HTERT RPE-1 (cell line): ENCODE results near the gene MAP1LC3B2.

ENCODE experiments used
- in situ Hi-C: fragments of 300-500 bp; cut with MboI; formaldehyde crosslinking; loops from 4 replicates; pipeline ENCODE4 v1.14.3; 2020; ENCODE audit warnings: low sequenced_read_pairs

MAP1LC3B2 gene

DNA sequence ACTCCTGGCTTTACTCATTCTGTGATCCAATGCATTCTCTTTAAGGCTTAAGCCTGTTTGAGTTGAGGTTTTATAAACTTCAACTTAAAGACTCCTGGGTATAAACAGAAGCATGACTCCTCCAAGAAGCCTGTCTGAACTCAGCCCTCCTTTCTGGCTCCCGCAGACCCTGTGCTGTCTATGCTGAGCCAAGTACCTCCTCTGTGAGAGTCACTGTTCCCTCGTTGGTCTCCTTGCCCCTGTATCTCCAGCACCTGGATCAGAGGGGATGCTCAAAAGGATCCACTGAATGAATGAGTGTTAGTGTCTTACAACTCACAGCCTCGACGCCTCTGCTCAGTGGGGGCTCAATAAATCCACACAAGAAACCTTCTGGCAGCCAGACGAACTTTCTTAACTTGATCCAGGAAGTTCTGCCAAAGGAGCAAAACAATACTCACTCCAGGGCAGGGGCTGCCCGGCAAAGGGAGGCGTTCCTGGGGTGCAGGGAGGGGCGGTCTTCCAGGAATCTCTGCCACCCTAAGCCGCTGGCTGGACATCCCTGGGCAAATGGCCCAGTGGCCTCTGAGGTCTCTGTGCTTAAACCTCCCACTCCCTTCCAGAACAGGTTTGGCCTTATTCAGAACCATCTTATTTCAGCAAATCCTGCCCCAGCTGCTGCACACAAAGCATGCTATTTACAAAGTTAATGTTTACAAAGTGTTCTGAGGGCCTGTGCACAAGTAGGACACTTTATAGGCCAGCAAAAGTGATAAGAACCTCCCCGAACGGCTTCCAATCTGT is 32.9 kb downstream of the MAP1LC3B2 start:
- in situ Hi-C loops = no loop called here

GRCh38 chr12:116592731-116593130 is 33.5 kb downstream of the MAP1LC3B2 start:
- in situ Hi-C loops = no loop called here

- in situ Hi-C loops = no loop called here
These were observed 35.3 kb downstream of the MAP1LC3B2 start for GRCh38 chr12:116594325-116595038.

DNA sequence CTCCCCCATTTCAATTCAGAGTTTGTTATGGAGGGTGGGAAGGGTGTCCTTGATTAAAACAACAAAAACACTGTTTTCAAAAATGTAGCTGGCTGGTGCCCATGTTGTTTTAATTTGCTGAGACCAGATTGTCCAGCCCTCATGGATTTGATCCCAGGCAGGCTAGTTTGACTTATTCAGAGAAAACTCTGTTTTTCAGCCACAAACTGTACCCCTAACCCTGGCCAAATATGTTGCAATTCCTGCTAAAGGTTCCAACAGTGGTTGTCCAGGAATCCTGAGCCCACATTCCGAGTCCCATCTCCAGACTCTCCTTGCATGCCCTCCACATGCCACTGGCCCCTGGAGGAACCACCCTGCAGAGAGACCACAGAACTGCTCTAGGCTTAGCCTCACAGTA is 36.0 kb downstream of the MAP1LC3B2 start:
- in situ Hi-C loops = no loop called here

- in situ Hi-C loops = no loop called here
These were observed 36.5 kb downstream of the MAP1LC3B2 start for GRCh38 chr12:116595672-116596071.

DNA sequence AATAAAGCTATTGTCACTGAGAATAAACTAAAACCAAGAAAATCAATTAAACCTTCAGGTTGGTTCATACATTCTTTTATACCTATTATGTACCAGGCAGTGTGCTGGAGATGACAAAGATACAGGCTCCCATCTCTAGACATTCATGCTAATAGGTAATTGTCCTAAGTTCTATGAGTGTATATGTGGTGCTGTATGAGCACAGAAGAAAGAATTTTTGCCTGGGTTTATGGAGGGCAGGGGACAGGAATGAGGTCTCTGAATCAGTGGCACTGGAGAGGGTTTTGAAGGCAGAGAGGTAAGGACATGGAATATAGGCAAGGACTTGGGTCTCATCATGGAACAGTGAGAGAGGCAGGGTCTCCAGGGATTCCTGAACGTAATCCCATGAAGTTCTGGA is 38.7 kb downstream of the MAP1LC3B2 start:
- in situ Hi-C loops = no loop called here

- in situ Hi-C loops = no loop called here
These were observed 39.4 kb downstream of the MAP1LC3B2 start for GRCh38 chr12:116598311-116599284.

DNA sequence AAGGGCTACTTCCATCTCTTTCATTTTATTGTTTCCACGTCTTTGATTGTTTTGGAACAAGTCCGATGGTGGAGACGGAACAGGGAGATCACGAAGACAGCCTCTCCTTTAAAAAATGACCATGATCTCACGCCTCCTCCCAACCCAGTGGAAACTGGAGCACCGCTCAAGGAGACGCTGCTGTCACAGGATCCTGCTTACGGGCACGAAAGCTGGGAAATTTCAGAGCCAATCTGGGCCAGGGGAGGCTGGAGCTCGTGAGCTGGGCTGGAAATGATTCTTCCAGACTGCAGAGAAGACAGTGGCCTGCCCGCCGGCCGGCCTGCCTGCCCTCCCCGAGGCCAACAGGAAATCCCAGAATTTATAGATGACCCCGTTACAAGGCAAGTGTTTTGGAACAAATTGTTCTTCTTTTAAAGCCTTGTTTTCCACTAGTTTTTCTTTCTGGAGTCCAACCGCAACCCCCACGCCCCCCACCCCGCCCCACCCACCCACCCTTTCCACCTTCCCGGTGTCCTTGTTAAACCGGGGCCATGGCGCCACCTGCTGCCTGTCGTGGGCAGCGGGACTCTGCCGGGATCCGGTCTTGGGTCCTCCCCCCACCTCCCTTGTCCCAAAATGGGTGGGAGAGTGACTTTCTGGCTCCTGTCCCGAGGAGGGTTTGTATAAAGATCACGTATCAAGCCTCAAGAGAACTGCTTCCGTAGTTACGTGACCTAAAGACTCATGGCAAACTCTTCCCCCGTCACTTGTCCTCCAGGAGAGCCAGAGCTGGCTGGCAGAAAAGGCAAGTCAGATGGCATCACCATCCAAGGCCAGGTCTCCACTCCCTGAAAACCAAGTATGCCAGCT is 40.3 kb downstream of the MAP1LC3B2 start:
- in situ Hi-C loops = no loop called here

DNA sequence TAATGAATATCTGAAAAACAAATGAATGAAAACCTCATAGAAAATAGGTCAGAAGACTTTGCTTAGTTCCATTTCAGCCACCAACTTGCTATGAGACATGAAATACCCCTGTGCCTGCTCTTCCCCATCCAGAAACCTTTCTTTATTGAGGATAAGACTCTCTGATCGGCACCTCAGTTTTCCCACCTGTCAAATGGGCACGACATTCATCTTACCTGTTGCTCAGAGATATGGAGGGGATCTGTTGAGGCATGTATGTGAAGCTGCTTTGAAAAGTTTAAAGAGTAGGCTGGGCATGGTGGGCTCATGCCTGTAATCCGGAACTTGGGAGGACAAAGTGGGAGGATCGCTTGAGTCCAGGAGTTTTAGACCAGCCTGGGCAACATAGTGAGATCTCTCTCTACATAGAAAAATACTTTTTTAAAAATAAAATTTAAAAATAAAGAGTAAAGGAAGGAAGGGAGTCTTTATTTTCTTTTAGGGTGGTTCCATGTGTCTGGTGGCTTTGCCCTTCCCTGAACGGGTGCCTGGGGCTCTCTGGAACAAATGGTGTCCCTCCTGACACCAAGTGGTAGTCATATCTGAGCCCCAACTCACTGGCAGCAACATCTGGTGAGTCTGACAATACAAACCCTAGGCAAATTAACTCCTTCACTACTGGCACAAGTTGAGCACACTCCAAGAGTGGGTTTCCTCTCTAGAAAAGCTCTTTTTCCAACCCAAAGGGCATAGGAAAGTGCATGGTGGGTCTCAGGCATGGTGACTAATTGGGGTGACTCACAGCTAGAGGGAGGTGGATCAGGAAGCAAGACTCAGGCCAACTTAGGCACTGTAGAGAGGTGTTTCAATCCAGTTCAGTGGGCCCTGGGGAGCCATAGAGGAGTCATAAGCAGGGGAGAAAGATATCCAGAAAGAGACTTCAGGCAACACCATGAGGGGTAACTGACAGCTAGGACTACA is 42.1 kb downstream of the MAP1LC3B2 start:
- in situ Hi-C loops = no loop called here

DNA sequence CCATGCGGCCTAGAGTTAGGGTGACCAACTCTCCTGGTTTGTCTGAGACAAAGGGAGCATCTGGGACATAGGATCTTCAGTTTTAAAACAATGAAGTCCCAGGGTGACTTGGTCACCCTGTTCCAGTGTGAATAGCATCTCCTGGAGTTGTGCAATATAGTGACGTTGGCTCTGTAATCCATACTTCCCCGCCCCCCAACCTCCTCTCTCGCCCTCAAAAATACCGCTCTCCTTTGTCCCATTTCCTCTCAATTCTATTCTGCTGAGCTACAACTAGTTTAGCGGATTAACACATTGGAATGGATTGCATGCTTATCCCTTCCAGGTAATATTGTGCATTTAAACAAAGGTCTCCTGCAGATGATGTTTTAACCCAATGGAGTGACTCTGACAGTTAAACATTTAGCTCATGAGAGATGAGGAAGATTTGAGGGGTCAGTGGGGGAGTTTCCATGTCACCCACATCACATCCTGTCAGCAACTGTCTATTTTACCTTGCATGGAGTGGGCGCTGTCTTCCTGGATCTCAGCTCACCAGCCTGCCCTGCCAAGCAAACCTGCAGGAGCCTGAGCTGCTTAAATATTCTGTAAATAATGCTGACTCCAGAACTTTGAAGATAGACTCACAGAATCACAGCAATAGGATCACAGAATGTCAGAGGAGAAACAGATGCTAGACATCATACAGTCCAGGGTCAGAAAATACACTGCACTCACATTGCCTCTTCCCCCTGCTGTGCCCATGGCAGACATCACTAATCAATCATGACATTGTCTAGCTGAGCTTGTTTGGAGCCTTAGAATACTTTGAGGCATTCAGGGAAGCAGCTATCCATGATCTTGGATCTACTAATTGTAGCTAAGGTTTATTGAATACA is 43.0 kb downstream of the MAP1LC3B2 start:
- in situ Hi-C loops = no loop called here

DNA sequence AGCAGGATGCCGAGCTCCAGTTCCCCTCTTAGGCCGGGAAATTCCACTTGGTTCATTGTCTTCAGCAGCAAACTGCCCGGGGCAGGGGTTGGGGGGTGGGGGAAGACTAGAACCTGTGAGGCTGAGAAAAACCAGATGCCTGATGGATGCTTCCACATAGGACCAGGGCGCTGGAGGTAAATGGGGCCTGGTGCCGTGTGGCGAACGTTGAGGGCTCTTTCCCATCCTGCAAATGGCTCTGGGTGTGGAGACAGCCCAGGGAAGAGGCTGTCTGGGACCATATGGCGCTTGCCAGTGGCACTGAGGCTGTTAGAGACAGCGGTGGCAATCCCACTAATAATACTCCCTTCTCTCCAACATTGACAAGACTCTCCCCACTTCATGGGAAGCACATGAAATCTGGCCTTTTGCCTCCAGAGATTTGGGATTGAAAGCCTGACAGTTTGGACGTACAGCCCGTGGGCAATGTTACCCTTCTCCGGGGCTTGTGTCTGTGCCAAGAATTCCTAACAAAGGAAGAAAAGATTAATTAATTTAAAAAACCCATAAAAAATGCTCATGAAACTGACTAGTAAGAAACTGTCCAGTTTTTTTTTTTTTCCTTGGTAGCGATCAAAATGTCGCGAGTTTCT is 44.5 kb downstream of the MAP1LC3B2 start:
- in situ Hi-C loops = no loop called here

- in situ Hi-C loops = no loop called here
These were observed 45.2 kb downstream of the MAP1LC3B2 start for GRCh38 chr12:116604178-116604895.

DNA sequence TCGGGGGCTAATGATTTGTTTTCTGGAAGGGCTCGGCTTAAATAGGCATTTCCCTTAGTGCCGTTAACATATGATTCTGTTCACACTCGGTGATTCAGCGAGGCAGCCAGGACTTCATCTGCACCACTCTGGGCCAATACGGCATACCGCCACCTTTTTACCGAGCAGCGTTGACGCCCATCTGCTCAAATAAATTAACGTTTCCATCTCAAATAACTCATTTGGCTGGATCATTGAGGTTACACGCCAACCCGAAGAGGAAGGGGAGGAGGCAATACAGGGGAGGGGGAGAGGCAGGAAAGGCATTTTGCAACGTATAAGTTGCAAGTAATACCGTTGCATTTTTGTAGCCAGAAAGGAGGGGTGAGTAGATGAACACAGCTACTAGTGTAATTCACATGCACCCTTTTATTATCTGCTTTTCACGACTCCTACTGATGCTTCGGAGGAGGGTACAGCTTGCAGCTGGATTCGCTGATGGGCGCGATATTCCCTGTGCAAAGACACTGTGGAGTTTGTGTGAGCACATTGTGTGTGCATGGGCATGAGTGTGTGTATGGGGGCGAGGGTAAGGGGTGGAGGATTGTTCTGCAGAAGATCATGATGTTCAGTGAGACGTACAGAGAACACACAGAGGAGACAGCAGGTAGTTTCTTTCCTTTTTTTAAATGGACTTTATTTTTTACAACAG is 45.9 kb downstream of the MAP1LC3B2 start:
- in situ Hi-C loops = no loop called here

- in situ Hi-C loops = no loop called here
These were observed 47.2 kb downstream of the MAP1LC3B2 start for GRCh38 chr12:116606397-116606796.

DNA sequence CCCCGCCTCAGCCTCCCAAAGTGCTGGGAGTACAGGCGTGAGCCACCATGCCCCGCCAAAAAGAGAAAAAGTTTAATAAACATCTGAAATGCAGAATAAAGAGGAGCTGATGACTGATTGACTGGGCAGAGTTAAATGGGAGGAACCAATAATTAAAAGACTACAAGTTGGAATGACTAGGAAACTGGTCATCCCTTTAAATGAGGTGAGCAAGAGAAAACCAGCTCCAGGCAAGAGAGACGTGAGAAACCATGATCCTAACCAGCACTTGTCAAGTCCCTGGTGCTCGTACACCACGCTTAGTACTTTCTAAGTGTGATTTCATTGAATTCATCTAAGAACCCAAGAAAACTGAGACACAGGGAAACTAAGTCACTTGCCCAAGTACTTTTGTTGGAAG is 47.9 kb downstream of the MAP1LC3B2 start:
- in situ Hi-C loops = no loop called here

DNA sequence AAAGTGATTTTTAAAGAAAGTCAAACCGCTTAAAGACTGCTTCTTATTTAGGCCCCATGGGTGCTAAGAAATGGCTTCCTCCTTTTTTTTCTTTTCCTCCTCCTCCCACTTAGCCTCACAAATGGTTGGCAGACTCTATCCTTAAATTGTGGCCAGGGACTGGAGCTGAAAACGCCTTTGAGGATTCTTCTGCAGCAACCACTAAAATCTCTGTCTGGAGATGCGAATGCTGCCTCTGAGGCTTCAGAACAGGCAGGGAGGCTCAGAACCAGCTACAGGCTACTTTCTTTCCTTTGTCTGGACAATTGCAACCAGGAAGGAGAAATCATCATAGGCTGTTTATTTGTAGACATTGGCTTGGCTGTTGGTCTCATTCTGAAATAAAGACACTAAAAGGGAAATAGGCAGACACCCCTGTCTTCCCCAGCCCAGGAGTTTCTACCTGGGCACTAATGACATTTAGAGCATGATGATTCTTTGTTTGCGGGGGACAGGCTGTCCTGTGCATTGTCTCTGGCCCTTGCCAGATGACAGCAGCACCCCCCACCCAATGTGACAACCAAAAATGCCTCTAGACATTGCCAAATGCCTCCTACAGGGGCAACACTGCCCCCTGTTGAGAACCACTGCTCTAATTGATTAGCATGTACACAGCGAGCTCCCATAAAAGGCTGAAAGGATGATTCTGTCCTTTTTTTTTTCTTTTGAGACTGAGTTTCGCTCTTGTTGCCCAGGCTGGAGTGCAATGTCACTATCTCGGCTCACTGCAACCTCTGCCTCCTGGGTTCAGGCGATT is 50.3 kb downstream of the MAP1LC3B2 start:
- in situ Hi-C loops = no loop called here
